ENCODE measurements around the gene MFSD11.
"Not testable (repeated sequence)": the region's sequence is repeated elsewhere in the genome, so short reads cannot be mapped to it uniquely, and the experiment has no call there.

MFSD11 gene

GRCh38 chr17:76752006-76752405, 14.1 kb downstream of the MFSD11 start:
- no peak for DNase-seq

- DNase-seq, result no peak
Observed at GRCh38 chr17:76753061-76753961, 15.4 kb downstream of the MFSD11 start.

GRCh38 chr17:76755285-76755684, 17.4 kb downstream of the MFSD11 start:
- no peak for DNase-seq

DNA sequence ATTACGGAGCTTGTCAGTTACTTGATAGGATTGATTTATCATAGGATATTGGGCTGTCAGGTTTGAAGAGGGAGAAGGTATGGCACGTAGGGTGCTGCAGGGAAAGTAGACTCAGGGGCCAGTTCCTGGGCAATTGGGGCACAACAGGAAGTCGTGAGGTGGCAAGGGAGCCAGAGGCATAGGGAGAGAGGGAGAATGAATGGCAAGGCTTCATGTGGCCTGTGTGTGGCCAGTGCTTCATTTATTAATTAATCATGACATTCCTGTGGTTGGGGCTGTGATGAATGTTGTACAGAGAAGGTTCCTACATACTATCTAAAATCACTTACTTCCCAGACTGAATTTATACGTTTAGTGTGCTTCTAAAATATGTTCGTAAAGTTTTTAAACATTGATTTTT, 19.3 kb downstream of the MFSD11 start:
- no peak for DNase-seq

DNA sequence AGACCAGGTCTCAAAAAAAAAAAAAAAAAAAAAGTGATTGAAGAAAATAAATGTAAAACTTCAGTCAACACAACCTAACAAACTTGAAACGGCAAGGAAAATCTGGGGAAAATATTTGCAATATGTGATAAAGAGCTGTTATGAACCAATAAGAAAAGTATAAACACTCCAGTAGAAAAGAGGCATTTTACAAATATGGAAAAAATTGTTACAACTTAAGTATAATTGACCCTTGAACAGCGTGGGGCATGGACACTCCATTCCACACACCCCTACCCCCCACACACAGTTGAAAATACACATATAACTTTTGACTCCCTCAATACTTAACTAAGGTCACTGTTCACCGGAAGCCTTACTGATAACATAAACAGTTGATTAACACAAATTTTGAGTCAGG, 20.7 kb downstream of the MFSD11 start:
- no peak for DNase-seq

DNA sequence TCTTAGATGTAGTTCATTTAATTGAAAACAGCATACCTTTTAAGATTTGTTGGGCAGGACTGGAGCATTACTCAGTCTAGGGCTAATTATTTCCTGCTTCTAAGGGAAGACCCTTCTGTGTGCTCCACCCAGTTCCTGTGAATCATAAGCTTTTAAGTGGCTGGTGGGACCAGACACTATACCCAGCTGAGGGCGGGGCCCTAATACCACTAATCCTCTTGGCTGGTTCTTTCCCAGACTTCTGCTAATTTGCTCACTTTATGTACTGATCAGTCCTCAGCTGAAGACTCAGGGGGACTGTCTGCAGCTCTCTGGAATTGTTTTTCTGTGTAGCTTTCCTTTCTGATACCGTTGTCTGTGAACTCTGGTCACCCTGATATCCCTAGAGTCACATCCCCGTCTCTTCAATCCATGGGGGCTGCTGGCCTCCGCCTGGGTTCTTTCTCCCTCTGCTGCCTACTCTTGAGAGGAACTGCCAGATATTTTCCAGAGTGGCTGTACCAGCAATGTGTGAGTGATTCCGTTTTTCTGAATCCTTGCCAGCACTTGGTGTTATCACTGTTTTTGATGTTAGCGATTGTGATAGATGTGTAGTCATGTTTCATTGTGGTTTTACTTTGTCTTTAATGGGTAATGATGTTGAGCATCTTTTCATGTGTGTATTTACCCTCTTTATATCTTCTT, 35.1 kb downstream of the MFSD11 start:
- DNase-seq, result peak; percentile 29

GRCh38 chr17:76775021-76775600, 37.2 kb downstream of the MFSD11 start:
- DNase-seq, result no peak

GRCh38 chr17:76781056-76781982, 43.4 kb downstream of the MFSD11 start:
- DNase-seq, result no peak

- no peak for DNase-seq
Observed at GRCh38 chr17:76783146-76783545, 45.2 kb downstream of the MFSD11 start.

- no peak for DNase-seq
Observed at GRCh38 chr17:76784926-76785325, 47.0 kb downstream of the MFSD11 start.

- not testable (repeated sequence) for DNase-seq
Observed at GRCh38 chr17:76787866-76788265, 49.9 kb downstream of the MFSD11 start.

- no peak for DNase-seq
Observed at GRCh38 chr17:76789235-76789788, 51.4 kb downstream of the MFSD11 start.

DNA sequence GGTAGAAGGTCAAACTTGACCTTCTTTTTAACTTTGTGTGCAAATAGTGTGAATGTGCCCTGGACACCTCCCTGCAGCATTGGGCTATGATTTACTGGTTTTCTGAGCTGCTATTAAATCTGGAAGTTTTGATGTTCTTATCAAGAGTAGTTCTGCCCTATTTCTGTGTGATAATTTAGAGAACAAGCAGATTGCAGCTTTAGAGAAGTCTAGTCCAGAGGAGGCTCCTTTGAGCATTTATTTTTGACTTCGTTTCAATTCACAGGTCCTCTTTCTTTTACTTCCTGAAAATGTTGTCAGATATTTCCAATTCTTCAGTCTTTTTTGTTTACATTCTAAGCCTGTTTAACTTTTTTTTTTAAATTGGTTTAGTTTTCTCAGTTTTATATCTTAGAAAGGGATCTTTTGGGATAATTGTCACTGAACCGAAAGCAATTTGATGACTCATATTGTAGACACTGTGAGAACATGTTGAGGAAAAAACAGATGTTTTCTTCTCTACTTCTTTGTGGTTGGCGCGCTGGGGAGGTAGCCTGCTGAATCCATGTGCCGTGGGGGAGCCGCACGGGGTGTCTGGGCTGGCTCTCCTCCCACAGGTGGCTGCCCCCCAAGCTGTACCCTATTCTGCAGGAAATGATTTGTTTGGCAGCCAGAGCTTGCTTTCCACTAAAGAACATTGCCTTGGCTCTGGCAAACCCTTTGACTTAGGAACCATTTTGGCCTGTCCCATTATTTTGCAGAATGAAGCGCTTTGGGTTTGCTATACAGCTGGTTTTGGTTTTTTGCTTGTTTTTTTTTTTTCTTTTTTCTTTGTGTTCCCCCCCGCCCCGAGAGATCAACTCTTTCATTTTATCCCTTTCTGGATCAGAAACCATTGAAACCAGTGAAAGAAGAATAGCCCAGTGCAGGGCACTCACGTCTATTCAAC, 53.4 kb downstream of the MFSD11 start:
- peak; percentile 30 for DNase-seq

DNA sequence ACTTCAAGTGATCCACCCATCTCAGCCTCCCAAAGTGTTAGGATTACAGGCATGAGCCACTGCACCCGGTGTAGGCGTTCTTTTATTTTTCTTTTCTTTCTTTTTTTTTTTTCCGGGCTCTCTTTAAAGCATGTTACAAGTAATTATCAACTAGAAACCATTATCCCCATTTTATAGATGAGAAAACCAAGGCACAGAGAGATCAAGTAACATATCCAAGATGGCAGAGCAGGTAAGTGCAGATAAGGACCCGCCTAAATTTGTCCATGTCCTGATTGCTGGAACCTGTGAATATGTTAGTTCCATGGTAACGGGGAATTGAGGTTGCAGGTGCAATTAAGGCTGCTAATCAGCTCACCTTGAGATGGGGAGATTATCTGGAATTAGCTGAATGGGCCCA, 54.4 kb downstream of the MFSD11 start:
- no peak for DNase-seq

DNA sequence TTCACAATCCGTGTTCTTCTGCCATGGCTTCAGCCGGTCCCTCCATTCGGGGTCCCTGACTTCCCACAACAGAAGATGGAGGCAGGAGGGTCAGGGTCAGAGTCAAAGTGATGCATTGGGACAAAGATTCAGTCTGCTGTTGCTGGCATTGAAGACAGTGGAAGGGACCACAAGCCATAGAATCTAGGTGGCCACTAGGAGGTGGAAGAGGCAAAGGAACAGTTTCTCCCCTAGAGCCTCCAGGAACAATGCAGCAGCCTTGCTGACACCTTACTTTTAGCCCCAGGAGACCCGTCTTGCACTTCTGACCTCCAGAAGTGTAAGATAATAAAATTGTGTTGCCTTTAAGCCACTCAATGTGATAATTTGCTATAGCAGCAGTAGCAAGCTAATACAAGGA, 55.9 kb downstream of the MFSD11 start:
- DNase-seq, result no peak

DNA sequence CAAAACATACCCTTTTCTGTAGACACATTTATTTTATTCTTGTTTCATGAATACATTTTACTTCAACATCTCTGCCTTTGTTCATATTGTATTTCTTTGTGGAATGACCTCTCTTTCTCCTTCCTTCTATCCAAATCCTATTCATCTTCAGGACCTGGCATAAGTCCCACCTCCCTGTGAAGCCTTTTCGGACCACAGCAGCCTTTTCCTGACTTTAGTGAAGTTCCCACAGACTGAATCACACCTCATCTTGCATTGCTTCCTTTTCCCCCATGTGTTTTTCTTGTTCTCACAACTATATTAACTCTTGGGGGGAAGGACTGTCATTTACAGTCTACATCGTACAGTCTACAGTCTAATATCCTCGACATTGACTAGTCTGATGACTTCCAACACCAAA, 58.2 kb downstream of the MFSD11 start:
- no peak for DNase-seq

DNA sequence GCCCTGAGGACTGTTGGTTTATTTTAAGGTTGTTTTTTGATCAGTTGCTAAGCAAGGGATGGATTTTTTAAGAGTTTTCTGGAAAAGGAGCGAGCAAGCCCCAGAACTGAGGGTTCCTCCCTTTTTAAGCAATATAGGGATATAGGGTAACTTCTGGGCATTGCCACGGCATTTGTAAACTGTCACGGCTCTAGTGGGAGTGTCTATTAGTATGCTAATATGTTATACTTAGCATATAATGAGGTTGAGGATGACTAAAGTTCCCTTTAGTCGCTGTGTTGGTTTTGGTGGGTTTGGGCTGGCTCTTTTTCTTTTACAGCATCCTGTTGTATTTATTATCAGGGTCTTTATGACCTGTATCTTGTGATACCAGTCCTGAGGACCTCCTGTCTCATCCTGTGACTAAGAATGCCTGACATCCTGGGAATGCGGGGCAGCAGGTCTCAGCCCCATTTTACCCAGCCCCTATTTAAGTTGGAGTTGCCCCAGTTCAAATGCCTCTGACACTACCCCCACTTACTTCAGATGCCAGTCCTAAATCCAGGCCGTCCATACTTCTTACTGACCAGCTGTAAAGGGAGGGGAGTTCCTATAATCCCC, 59.4 kb downstream of the MFSD11 start:
- DNase-seq, result no peak

DNA sequence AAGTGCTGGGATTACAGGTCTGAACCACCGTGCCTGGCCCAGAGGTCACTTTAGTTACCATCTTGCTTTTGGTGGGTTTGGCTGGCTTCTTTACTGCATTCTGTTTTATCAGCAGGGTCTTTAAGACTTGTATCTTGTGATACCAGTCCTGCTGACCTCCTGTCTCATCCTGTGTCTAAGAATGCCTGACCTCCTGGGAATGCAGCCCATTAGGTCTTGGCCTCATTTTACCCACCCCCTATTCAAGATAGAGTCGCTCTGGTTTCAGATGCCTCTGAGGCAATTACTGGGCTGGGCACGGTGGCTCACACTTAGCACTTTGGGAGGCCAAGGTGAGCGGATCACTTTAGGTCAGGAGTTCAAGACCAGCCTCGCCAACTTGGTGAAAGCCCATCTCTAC, 63.8 kb downstream of the MFSD11 start:
- no peak for DNase-seq

- no peak for DNase-seq
Observed at GRCh38 chr17:76805319-76805718, 67.4 kb downstream of the MFSD11 start.

- DNase-seq, result not testable (repeated sequence)
Observed at GRCh38 chr17:76806151-76806550, 68.2 kb downstream of the MFSD11 start.

- DNase-seq, result not testable (repeated sequence)
Observed at GRCh38 chr17:76806767-76807166, 68.8 kb downstream of the MFSD11 start.

All from right hindlimb (tissue), 1 donor.